GM12875 (cell line): ENCODE results near the gene KCNC2.

Experiments used
- H3K4me3 ChIP-seq: one replicate; pipeline ENCODE4 v1.5.1; 2011; ENCODE audit warnings: low read depth, low read length, control low read depth
- TF ChIP-seq, protein P1 (sequence below): IDR thresholded peaks from 2 replicates; pipeline ENCODE4 v1.5.1; 2011; ENCODE audit warnings: low read depth, mild to moderate bottlenecking, control low read depth, inconsistent platforms, low read length, moderate library complexity, borderline replicate concordance; ENCODE audit not compliant: insufficient read depth

Gene KCNC2

GRCh38 chr12:75170640-75171185, 38.9 kb downstream of the KCNC2 start:
- TF ChIP-seq, protein P1, sequence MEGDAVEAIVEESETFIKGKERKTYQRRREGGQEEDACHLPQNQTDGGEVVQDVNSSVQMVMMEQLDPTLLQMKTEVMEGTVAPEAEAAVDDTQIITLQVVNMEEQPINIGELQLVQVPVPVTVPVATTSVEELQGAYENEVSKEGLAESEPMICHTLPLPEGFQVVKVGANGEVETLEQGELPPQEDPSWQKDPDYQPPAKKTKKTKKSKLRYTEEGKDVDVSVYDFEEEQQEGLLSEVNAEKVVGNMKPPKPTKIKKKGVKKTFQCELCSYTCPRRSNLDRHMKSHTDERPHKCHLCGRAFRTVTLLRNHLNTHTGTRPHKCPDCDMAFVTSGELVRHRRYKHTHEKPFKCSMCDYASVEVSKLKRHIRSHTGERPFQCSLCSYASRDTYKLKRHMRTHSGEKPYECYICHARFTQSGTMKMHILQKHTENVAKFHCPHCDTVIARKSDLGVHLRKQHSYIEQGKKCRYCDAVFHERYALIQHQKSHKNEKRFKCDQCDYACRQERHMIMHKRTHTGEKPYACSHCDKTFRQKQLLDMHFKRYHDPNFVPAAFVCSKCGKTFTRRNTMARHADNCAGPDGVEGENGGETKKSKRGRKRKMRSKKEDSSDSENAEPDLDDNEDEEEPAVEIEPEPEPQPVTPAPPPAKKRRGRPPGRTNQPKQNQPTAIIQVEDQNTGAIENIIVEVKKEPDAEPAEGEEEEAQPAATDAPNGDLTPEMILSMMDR, result no peak
- H3K4me3 ChIP-seq, result no peak overlapping the region

- TF ChIP-seq, protein P1, result no peak
Observed at GRCh38 chr12:75162845-75163244, 46.8 kb downstream of the KCNC2 start.

GRCh38 chr12:75161488-75161887, 48.2 kb downstream of the KCNC2 start:
- no peak overlapping the region for H3K4me3 ChIP-seq
- TF ChIP-seq, protein P1, result no peak

More at GRCh38 chr12:75162845-75163244, 46.8 kb downstream of the KCNC2 start:
- no peak overlapping the region for H3K4me3 ChIP-seq

GRCh38 chr12:75157385-75157784, 52.3 kb downstream of the KCNC2 start:
- TF ChIP-seq, protein P1, result no peak
- H3K4me3 ChIP-seq, result no peak overlapping the region

- TF ChIP-seq, protein P1, result no peak
- H3K4me3 ChIP-seq, result no peak overlapping the region
Observed at GRCh38 chr12:75155962-75156361, 53.7 kb downstream of the KCNC2 start.

- TF ChIP-seq, protein P1, result no peak
- H3K4me3 ChIP-seq, result no peak overlapping the region
Observed at GRCh38 chr12:75154388-75154787, 55.3 kb downstream of the KCNC2 start.

DNA sequence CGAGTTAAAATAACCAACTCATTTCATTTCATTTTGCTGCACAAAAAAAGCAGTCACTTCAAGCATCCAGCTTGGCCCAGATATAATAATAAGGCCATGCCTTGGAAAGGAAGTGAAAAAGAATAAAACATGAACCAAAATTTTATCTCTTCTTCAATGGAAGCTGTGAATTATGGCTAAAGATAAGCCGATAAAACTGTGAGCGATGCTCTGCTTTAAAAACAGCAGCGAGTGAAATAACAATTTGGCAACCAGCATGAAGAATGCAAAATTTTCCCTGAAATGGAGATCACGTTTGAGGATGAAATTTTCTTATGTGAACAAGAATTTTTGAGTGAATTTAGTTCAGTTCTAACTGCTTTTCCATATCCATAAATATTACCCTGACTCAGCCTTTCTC, 70.4 kb downstream of the KCNC2 start:
- TF ChIP-seq, protein P1, result no peak
- H3K4me3 ChIP-seq, result no peak overlapping the region
